BE2C (cell line): ENCODE data around the gene ZFP91.

Source experiments
- DNase-seq: peaks from one replicate; pipeline ENCODE4 v3.0.0-alpha.2; 2020
- H3K27me3 ChIP-seq: fragments of 250-450 bp; sonication (Bioruptor Pico); 2 replicates; pipeline ENCODE4 v1.5.1; 2020; ENCODE audit warnings: mild to moderate bottlenecking
- H3K36me3 ChIP-seq: fragments of 250-450 bp; sonication (Bioruptor Pico); 2 replicates; pipeline ENCODE4 v1.5.1; 2020; ENCODE audit warnings: mild to moderate bottlenecking
- H3K4me1 ChIP-seq: fragments of 250-450 bp; sonication (Bioruptor Pico); 2 replicates; pipeline ENCODE4 v1.5.1; 2020
- H3K4me3 ChIP-seq: 2 replicates; pipeline ENCODE4 v1.5.1; 2011; ENCODE audit warnings: low read depth, low read length
- H3K9me3 ChIP-seq: fragments of 250-450 bp; sonication (Bioruptor Pico); 2 replicates; pipeline ENCODE4 v1.5.1; 2020
- CTCF ChIP-seq: IDR thresholded peaks from 2 replicates; pipeline ENCODE4 v1.5.1; 2012; ENCODE audit warnings: mild to moderate bottlenecking, low read depth, low read length

ZFP91 gene

GRCh38 chr11:58579192-58580129, 598 bp downstream of the ZFP91 start:
- peak overlapping the region; percentile 71 for H3K4me3 ChIP-seq
- H3K36me3 ChIP-seq, result peaks cover 3% of the 10 kb centered on the region; the same call in 1 of the 2 replicates
- peak; percentile 61 for TF ChIP-seq CTCF
- H3K9me3 ChIP-seq, result no peaks in the 10 kb centered on the region
- no peaks in the 10 kb centered on the region for H3K27me3 ChIP-seq
- H3K4me1 ChIP-seq, result no peaks in the 10 kb centered on the region
- DNase-seq, result peak; percentile 85

- Histone ChIP-seq H3K4me1 (no peaks in the 10 kb centered on the region), H3K36me3 (peaks cover 3% of the 10 kb centered on the region; the same call in 1 of the 2 replicates), H3K27me3 (no peaks in the 10 kb centered on the region), H3K9me3 (no peaks in the 10 kb centered on the region), H3K4me3 (peak overlapping the region; percentile 71)
- TF ChIP-seq CTCF, result no peak
- DNase-seq, result no peak
Observed at GRCh38 chr11:58580311-58580710, 1.4 kb downstream of the ZFP91 start.

DNA sequence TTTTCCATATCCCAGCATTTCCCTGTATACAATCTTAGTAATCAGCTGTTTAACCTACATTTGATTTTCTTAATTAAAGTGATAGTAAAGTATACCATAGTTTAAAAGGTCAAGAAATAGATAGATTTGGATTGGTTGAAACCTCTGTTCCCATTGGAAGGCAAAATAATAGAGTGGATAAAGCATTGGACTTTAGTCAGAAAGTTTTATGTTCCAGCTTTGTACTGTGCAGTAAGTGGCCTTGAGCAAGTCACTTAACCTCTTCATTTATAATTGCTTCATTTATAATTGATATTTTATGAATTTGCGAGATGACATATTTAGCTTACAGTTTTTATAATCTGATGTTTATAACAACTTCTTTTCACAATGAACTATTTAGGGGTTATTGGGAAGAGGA, 3.6 kb downstream of the ZFP91 start:
- no peaks in the 10 kb centered on the region for H3K4me1 ChIP-seq
- no peaks in the 10 kb centered on the region for H3K27me3 ChIP-seq

GRCh38 chr11:58586998-58587397, 8.1 kb downstream of the ZFP91 start:
- TF ChIP-seq CTCF, result no peak
- DNase-seq, result no peak
- no peaks in the 10 kb centered on the region for H3K4me1 ChIP-seq
- no peak overlapping the region for H3K4me3 ChIP-seq
- no peaks in the 10 kb centered on the region; the same call in 1 of the 2 replicates for H3K36me3 ChIP-seq
- no peaks in the 10 kb centered on the region for H3K9me3 ChIP-seq
- H3K27me3 ChIP-seq, result no peaks in the 10 kb centered on the region

More for the DNA sequence above, 3.6 kb downstream of the ZFP91 start:
- no peak for TF ChIP-seq CTCF
- no peaks in the 10 kb centered on the region for H3K9me3 ChIP-seq
- H3K4me3 ChIP-seq, result no peak overlapping the region
- H3K36me3 ChIP-seq, result peaks cover 3% of the 10 kb centered on the region
- DNase-seq, result no peak

- Histone ChIP-seq H3K27me3 (no peaks in the 10 kb centered on the region), H3K4me3 (no peak overlapping the region), H3K9me3 (no peaks in the 10 kb centered on the region), H3K36me3 (peaks cover 6% of the 10 kb centered on the region), H3K4me1 (no peaks in the 10 kb centered on the region)
- DNase-seq, result no peak
- TF ChIP-seq CTCF, result no peak
Observed at GRCh38 chr11:58591659-58592058, 12.8 kb downstream of the ZFP91 start.
